Fibroblast of lung (primary cell): ENCODE measurements around the gene CSTA. TPM values are rescaled to one million over a fixed set of nuclear protein-coding genes. Genes with fewer than 3 reads are reported as not detected.

Experiments
- DNase-seq, 2 donors: peaks; one replicate each; pipeline versions ENCODE4 v3.0.0 to v3.0.0-alpha.2; 2010; ENCODE audit warnings: low read depth in 2 of 2
- H2AFZ ChIP-seq: 2 replicates; pipeline ENCODE4 v1.5.1; 2012; ENCODE audit warnings: low read length, control low read depth, inconsistent platforms
- H3K27ac ChIP-seq: 2 replicates; pipeline ENCODE4 v1.5.1; 2011; ENCODE audit warnings: low read length, control low read depth; ENCODE audit not compliant: insufficient read depth
- H3K27me3 ChIP-seq: 2 replicates; pipeline ENCODE4 v1.5.1; 2011; ENCODE audit warnings: mild to moderate bottlenecking, low read length; ENCODE audit not compliant: control insufficient read depth, insufficient read depth
- H3K36me3 ChIP-seq: 2 replicates; pipeline ENCODE4 v1.5.1; 2011; ENCODE audit warnings: low read length; ENCODE audit not compliant: control insufficient read depth, insufficient read depth
- H3K4me1 ChIP-seq: 2 replicates; pipeline ENCODE4 v1.5.1; 2011; ENCODE audit warnings: low read length; ENCODE audit not compliant: control insufficient read depth, insufficient read depth; ENCODE audit errors: extremely low read depth
- H3K4me2 ChIP-seq: 2 replicates; pipeline ENCODE4 v1.5.1; 2011; ENCODE audit warnings: low read length, control low read depth; ENCODE audit not compliant: insufficient read depth; ENCODE audit errors: extremely low read depth
- H3K4me3 ChIP-seq, 4 experiments: fragments of 200-600 bp in 1 of 4; sonication (generic) in 1 of 4; replicated peaks in 1 of 4; 2 replicates each; pipeline ENCODE4 v1.5.1; 2011 to 2016; ENCODE audit warnings: low read length in 4 of 4, low read depth in 3 of 4, mild to moderate bottlenecking in 3 of 4, control low read depth in 2 of 4, inconsistent platforms in 1 of 4, mixed read lengths in 1 of 4; ENCODE audit not compliant: insufficient read depth in 1 of 4; ENCODE audit errors: control extremely low read depth in 1 of 4
- H3K79me2 ChIP-seq: 2 replicates; pipeline ENCODE4 v1.5.1; 2012; ENCODE audit warnings: mild to moderate bottlenecking, low read length, inconsistent platforms; ENCODE audit not compliant: control insufficient read depth, insufficient read depth
- H3K9ac ChIP-seq: 2 replicates; pipeline ENCODE4 v1.5.1; 2011; ENCODE audit warnings: mild to moderate bottlenecking, low read length, control low read depth; ENCODE audit not compliant: insufficient read depth
- H3K9me3 ChIP-seq: 2 replicates; pipeline ENCODE4 v1.5.1; 2012; ENCODE audit warnings: low read depth, low read length; ENCODE audit not compliant: control insufficient read depth, insufficient read depth
- H4K20me1 ChIP-seq: 2 replicates; pipeline ENCODE4 v1.5.1; 2011; ENCODE audit warnings: low read length; ENCODE audit not compliant: control insufficient read depth, insufficient read depth; ENCODE audit errors: extremely low read depth
- CTCF ChIP-seq, 2 donors: IDR thresholded peaks in 1 of 2; conservative IDR thresholded peaks in 1 of 2; 1 replicate in 1 of 2; 2 replicates in 1 of 2; pipeline ENCODE4 v1.5.1; 2011 to 2012; ENCODE audit warnings: low read length in 2 of 2, control low read depth in 1 of 2, inconsistent platforms in 1 of 2, low read depth in 1 of 2, mild to moderate bottlenecking in 1 of 2
- EZH2 ChIP-seq: IDR thresholded peaks from 2 replicates; pipeline ENCODE4 v1.5.1; 2012; ENCODE audit warnings: low read length, control low read depth, mild to moderate bottlenecking; ENCODE audit errors: missing control alignments
- polyA plus RNA-seq, 2 donors: library from polyadenylated mRNA; depleted of rRNA in 1 of 2; stranded (reverse) in 1 of 2; unstranded in 1 of 2; fragments of >200 nt; gene quantifications; 2 replicates each; pipeline ENCODE4 v1.2.1, GENCODE V29; 2011 to 2012; ENCODE audit warnings: missing spikeins in 1 of 2
- total RNA-seq: library from RNA; depleted of rRNA; stranded (reverse); fragments of >200 nt; gene quantifications from 2 replicates; pipeline ENCODE4 v1.2.1, GENCODE V29; 2014

CSTA gene
- total and polyA plus RNA-seq, 2 donors (not counting 1 experiment from before 2014, with no cell fraction given) = 0.61 to 7.9 TPM

DNA sequence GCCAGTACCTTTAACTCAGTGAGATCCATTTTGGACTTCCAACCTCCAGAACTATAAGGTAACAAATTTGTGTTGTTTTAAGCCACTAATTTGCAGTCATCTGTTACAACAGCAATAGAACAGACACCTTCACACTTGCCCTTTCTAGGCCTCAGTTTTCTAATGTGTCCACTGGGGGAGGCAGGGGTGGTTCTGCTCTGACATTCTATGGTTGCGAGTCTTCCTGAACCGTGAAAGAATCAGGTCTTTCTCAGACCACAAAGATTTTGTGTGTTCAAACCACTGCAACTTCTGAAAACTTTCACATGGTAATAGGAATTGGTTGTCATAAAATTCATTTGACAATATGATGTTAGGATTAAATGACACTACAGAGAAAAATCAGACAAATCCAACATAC lies 26.8 kb upstream of the CSTA start:
- TF ChIP-seq CTCF (conservative IDR thresholded peaks at IDR 0.05 in 1 of 2, IDR thresholded peaks at IDR 0.05 in 1 of 2; ENCODE audit: low read depth in 1 of 2, low read length in 2 of 2) (no peak), EZH2 (no peak)
- DNase-seq = no peak

DNA sequence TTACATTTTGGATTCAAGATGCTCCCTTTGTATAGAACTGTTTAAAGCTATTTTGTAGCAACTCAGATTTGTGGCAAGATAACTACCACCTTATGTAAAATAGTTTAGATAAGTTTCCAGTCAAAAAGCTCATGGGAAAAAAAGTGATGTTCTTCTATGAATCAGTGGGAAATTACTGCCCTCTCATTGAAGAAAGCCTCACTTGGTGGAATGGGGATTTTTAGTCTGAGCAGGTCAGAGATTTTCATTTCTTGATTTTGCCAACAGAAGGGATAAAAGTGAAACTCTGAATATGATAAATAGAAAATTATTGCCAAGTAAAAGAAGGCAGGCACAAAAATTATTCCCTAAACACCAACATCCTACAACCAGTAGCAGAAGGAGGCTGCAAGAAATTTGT lies 25.8 kb upstream of the CSTA start:
- Histone ChIP-seq H2AFZ (no peak overlapping the region), H3K4me3 (no peak overlapping the region), H3K36me3 (no peaks in the 10 kb centered on the region), H3K79me2 (no peaks in the 10 kb centered on the region), H3K4me2 (no peak overlapping the region), H4K20me1 (no peaks in the 10 kb centered on the region), H3K4me1 (no peaks in the 10 kb centered on the region), H3K9ac (no peak overlapping the region), H3K27ac (no peak overlapping the region), H3K9me3 (no peaks in the 10 kb centered on the region), H3K27me3 (no peaks in the 10 kb centered on the region)
- TF ChIP-seq CTCF (conservative IDR thresholded peaks at IDR 0.05 in 1 of 2, IDR thresholded peaks at IDR 0.05 in 1 of 2; ENCODE audit: low read depth in 1 of 2, low read length in 2 of 2) (no peak), EZH2 (no peak)
- no peak for DNase-seq

More for the DNA sequence above, 26.8 kb upstream of the CSTA start:
- no peaks in the 10 kb centered on the region for H3K27me3 ChIP-seq
- H3K27ac ChIP-seq = no peak overlapping the region
- H3K4me3 ChIP-seq = no peak overlapping the region
- H4K20me1 ChIP-seq = no peaks in the 10 kb centered on the region
- no peak overlapping the region for H2AFZ ChIP-seq
- H3K4me1 ChIP-seq = no peaks in the 10 kb centered on the region
- H3K9me3 ChIP-seq = no peaks in the 10 kb centered on the region
- no peak overlapping the region for H3K9ac ChIP-seq
- H3K4me2 ChIP-seq = no peak overlapping the region
- no peaks in the 10 kb centered on the region for H3K36me3 ChIP-seq
- no peaks in the 10 kb centered on the region for H3K79me2 ChIP-seq

GRCh38 chr3:122299872-122300460 lies 25.1 kb upstream of the CSTA start:
- DNase-seq = peak in 1 of 2 donors; percentile 42

More at GRCh38 chr3:122299872-122300460, 25.1 kb upstream of the CSTA start:
- Histone ChIP-seq H3K4me3 (no peak overlapping the region), H2AFZ (no peak overlapping the region), H3K27me3 (no peaks in the 10 kb centered on the region), H3K4me2 (no peak overlapping the region), H3K79me2 (no peaks in the 10 kb centered on the region), H3K27ac (no peak overlapping the region), H3K4me1 (no peaks in the 10 kb centered on the region), H3K9ac (no peak overlapping the region), H3K36me3 (no peaks in the 10 kb centered on the region), H3K9me3 (no peaks in the 10 kb centered on the region), H4K20me1 (no peaks in the 10 kb centered on the region)
- no peak for TF ChIP-seq EZH2
- TF ChIP-seq CTCF (conservative IDR thresholded peaks at IDR 0.05 in 1 of 2, IDR thresholded peaks at IDR 0.05 in 1 of 2; ENCODE audit: low read depth in 1 of 2, low read length in 2 of 2) = peak; percentile 44 to 65
